ENCODE data around the gene KCNK10. TPM values are rescaled to one million over a fixed set of nuclear protein-coding genes. Genes with fewer than 3 reads are reported as not detected.

Gene KCNK10
- total and polyA plus RNA-seq, 2 of the 8 experiments (the other 6 are each of a cell fraction or from before 2014, with no cell fraction given), result 0.45 to 0.63 TPM

DNA sequence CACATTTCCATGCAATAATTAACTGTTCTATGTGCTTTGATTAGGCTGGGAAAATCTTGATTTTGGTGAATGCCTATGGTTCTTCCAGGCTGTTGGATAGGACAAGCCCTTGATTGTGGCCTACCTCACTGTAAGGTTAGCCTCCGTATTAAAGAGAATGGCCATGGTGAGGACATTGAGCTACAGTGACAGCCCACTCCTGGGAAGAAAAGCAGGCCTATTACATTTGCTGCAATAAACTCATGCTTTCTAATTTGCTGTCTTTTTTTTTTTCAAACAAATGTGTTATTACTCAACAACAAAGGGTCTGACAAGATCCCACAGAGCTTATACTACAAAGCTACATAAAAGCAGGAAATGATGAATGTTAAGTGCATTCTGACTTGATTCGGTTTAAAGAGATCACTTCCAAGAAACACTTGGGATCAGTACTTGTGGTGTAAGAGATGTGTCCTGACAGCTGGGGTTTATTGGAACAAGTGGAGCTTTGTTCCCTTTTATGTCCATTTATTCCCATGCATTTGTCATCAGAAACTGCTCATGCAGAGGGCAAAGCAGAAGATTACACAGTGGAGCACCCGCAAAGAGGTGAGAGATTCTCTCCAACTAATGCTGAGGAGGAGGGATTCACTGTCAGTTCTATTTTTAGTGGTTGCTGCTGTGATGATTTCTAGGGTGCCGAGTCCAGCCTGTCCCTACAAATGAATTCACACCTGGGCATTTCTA lies 29.1 kb upstream of the KCNK10 start (continued):
- TF ChIP-seq CHD7 (IDR thresholded peaks at IDR 0.05; ENCODE audit: insufficient replicate concordance, low read length), result no peak
- TF ChIP-seq EZH2 (IDR thresholded peaks at IDR 0.05; ENCODE audit: low read depth, low read length, severe bottlenecking), result no peak

Measured in H1 (cell line).